Measurements from ENCODE around the gene SCLY. TPM values are rescaled to one million over a fixed set of nuclear protein-coding genes. Genes with fewer than 3 reads are reported as not detected.

Gene SCLY
- polyA plus RNA-seq, 2 of the 4 experiments (the other 2 are of a cell fraction): 19.0 to 28.3 TPM

GRCh38 chr2:238120463-238121298 lies 59.9 kb downstream of the SCLY start:
- DNase-seq (ENCODE audit: low read depth in 1 of 2, low spot score in 1 of 2) (no peak), ATAC-seq (peak; percentile 37 to 70; a peak in 4 of 6 replicates), FAIRE-seq (no peak)
- H3K4me1 ChIP-seq: no peaks in the 10 kb centered on the region
- H3K4me2 ChIP-seq: no peak overlapping the region
- ChIA-PET POLR2A (no interaction called here), CTCF (interaction anchor here (1.1 kb wide), 1 partner anchor 13 kb away, joined by 3 read pairs; no protein-coding TSS in a partner anchor)
- H3K4me3 ChIP-seq: no peak overlapping the region
- TF ChIP-seq NPAS2 (CRISPR knock-in tag; IDR thresholded peaks at IDR 0.05; ENCODE audit: borderline replicate concordance): no peak
- TF ChIP-seq HOXB13 (CRISPR knock-in tag; IDR thresholded peaks at IDR 0.05; ENCODE audit: low read depth): no peak
- TF ChIP-seq, protein P1, sequence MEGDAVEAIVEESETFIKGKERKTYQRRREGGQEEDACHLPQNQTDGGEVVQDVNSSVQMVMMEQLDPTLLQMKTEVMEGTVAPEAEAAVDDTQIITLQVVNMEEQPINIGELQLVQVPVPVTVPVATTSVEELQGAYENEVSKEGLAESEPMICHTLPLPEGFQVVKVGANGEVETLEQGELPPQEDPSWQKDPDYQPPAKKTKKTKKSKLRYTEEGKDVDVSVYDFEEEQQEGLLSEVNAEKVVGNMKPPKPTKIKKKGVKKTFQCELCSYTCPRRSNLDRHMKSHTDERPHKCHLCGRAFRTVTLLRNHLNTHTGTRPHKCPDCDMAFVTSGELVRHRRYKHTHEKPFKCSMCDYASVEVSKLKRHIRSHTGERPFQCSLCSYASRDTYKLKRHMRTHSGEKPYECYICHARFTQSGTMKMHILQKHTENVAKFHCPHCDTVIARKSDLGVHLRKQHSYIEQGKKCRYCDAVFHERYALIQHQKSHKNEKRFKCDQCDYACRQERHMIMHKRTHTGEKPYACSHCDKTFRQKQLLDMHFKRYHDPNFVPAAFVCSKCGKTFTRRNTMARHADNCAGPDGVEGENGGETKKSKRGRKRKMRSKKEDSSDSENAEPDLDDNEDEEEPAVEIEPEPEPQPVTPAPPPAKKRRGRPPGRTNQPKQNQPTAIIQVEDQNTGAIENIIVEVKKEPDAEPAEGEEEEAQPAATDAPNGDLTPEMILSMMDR (IDR thresholded peaks at IDR 0.05): no peak
- TF ChIP-seq HOXA7 (CRISPR knock-in tag; IDR thresholded peaks at IDR 0.05): no peak
- no peak for TF ChIP-seq JUN (IDR thresholded peaks at IDR 0.05)
- TF ChIP-seq, protein P2, sequence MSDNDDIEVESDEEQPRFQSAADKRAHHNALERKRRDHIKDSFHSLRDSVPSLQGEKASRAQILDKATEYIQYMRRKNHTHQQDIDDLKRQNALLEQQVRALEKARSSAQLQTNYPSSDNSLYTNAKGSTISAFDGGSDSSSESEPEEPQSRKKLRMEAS (IDR thresholded peaks at IDR 0.05): no peak
- TF ChIP-seq, protein P3, sequence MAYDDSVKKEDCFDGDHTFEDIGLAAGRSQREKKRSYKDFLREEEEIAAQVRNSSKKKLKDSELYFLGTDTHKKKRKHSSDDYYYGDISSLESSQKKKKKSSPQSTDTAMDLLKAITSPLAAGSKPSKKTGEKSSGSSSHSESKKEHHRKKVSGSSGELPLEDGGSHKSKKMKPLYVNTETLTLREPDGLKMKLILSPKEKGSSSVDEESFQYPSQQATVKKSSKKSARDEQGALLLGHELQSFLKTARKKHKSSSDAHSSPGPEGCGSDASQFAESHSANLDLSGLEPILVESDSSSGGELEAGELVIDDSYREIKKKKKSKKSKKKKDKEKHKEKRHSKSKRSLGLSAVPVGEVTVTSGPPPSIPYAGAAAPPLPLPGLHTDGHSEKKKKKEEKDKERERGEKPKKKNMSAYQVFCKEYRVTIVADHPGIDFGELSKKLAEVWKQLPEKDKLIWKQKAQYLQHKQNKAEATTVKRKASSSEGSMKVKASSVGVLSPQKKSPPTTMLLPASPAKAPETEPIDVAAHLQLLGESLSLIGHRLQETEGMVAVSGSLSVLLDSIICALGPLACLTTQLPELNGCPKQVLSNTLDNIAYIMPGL (CRISPR knock-in tag; IDR thresholded peaks at IDR 0.05; ENCODE audit: borderline replicate concordance): no peak
- no peak for TF ChIP-seq RCOR1 (IDR thresholded peaks at IDR 0.05; ENCODE audit: low read depth, low read length)
- no peak for TF ChIP-seq GATA3 (IDR thresholded peaks at IDR 0.05; ENCODE audit: borderline replicate concordance)
- TF ChIP-seq, protein P4, sequence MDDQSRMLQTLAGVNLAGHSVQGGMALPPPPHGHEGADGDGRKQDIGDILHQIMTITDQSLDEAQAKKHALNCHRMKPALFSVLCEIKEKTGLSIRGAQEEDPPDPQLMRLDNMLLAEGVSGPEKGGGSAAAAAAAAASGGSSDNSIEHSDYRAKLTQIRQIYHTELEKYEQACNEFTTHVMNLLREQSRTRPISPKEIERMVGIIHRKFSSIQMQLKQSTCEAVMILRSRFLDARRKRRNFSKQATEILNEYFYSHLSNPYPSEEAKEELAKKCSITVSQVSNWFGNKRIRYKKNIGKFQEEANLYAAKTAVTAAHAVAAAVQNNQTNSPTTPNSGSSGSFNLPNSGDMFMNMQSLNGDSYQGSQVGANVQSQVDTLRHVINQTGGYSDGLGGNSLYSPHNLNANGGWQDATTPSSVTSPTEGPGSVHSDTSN (IDR thresholded peaks at IDR 0.05): no peak
- TF ChIP-seq POLR2AphosphoS2 (conservative IDR thresholded peaks at IDR 0.05; ENCODE audit: low read length): no peak
- TF ChIP-seq, protein P5, sequence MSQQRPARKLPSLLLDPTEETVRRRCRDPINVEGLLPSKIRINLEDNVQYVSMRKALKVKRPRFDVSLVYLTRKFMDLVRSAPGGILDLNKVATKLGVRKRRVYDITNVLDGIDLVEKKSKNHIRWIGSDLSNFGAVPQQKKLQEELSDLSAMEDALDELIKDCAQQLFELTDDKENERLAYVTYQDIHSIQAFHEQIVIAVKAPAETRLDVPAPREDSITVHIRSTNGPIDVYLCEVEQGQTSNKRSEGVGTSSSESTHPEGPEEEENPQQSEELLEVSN (IDR thresholded peaks at IDR 0.05; ENCODE audit: borderline replicate concordance, low read depth): no peak
- no peak for TF ChIP-seq ATOH8 (CRISPR knock-in tag; IDR thresholded peaks at IDR 0.05; ENCODE audit: low read depth)
- no peak for TF ChIP-seq CBX8 (IDR thresholded peaks at IDR 0.05)
- TF ChIP-seq ESRRA (IDR thresholded peaks at IDR 0.05; ENCODE audit: borderline replicate concordance, low read length): no peak
- no peak for TF ChIP-seq BHLHE40 (IDR thresholded peaks at IDR 0.05; ENCODE audit: low read depth, low read length)
- no peak for TF ChIP-seq JUNB (IDR thresholded peaks at IDR 0.05)
- no peak for TF ChIP-seq MAZ (IDR thresholded peaks at IDR 0.05; ENCODE audit: borderline replicate concordance, low read depth, low read length)
- no peak for TF ChIP-seq KDM1A (IDR thresholded peaks at IDR 0.05; ENCODE audit: low read depth)
- WGBS (ENCODE audit: missing lambda C conversion rate): 30% methylated on average over 17 of the region's 30 CpGs
- H3K9me3 ChIP-seq: no peaks in the 10 kb centered on the region
- no peak overlapping the region for H3K27ac ChIP-seq
